ENCODE data around the gene CD4. TPM values are rescaled to one million over a fixed set of nuclear protein-coding genes. Genes with fewer than 3 reads are reported as not detected.

The CD4 gene
- total RNA-seq, 1 donor from 2014 or later, result 3.8 TPM

GRCh38 chr12:6824085-6824775, 34.9 kb downstream of the CD4 start:
- no peak for DNase-seq (ENCODE audit: low spot score)
- intact Hi-C loops (cut with DNase I), result no loop called here

- intact Hi-C loops (cut with DNase I), result loop anchor here (5.0 kb wide), 3 partner anchors 58 to 213 kb away; partner anchors contain the start of genes MLF2 and PTMS
Measured at GRCh38 chr12:6824901-6825381, 35.6 kb downstream of the CD4 start.

GRCh38 chr12:6825398-6826124, 36.2 kb downstream of the CD4 start:
- peak; percentile 93 for DNase-seq (ENCODE audit: low spot score)
- intact Hi-C loops (cut with DNase I), result loop anchor here (5.0 kb wide), 3 partner anchors 58 to 213 kb away; partner anchors contain the start of genes MLF2 and PTMS

More at GRCh38 chr12:6824901-6825381, 35.6 kb downstream of the CD4 start:
- no peak for DNase-seq (ENCODE audit: low spot score)

GRCh38 chr12:6826125-6826733, 36.9 kb downstream of the CD4 start:
- intact Hi-C loops (cut with DNase I), result loop anchor here (5.0 kb wide), 3 partner anchors 59 to 214 kb away; partner anchors contain the start of genes MLF2 and PTMS
- DNase-seq (ENCODE audit: low spot score), result no peak

- intact Hi-C loops (cut with DNase I), result loop anchor here (5.0 kb wide), 3 partner anchors 60 to 215 kb away; partner anchors contain the start of genes MLF2 and PTMS
- DNase-seq (ENCODE audit: low spot score), result no peak
Measured at GRCh38 chr12:6826734-6827436, 37.6 kb downstream of the CD4 start.

GRCh38 chr12:6827437-6827911, 38.1 kb downstream of the CD4 start:
- peak; percentile 90 for DNase-seq (ENCODE audit: low spot score)
- intact Hi-C loops (cut with DNase I), result loop anchor here (5.0 kb wide), 3 partner anchors 60 to 215 kb away; partner anchors contain the start of genes MLF2 and PTMS

- intact Hi-C loops (cut with DNase I), result loop anchor here (5.0 kb wide), 3 partner anchors 61 to 216 kb away; partner anchors contain the start of genes MLF2 and PTMS
- no peak for DNase-seq (ENCODE audit: low spot score)
Measured at GRCh38 chr12:6827982-6828780, 38.9 kb downstream of the CD4 start, which contains the start of gene P3H3. P3H3 (plus strand) TSS chr12:6828407; CDS start chr12:6828441, 34 bp downstream.

GRCh38 chr12:6828781-6829535, 39.6 kb downstream of the CD4 start:
- no peak for DNase-seq (ENCODE audit: low spot score)
- intact Hi-C loops (cut with DNase I), result loop anchor here (5.0 kb wide), 3 partner anchors 62 to 217 kb away; partner anchors contain the start of genes MLF2 and PTMS

- intact Hi-C loops (cut with DNase I), result loop anchor here (5.0 kb wide), 3 partner anchors 62 to 217 kb away; partner anchors contain the start of genes MLF2 and PTMS
- no peak for DNase-seq (ENCODE audit: low spot score)
Measured at GRCh38 chr12:6829536-6830220, 40.4 kb downstream of the CD4 start.

GRCh38 chr12:6830286-6830890, 41.1 kb downstream of the CD4 start:
- intact Hi-C loops (cut with DNase I), result no loop called here
- no peak for DNase-seq (ENCODE audit: low spot score)

GRCh38 chr12:6830999-6831398, 41.7 kb downstream of the CD4 start:
- intact Hi-C loops (cut with DNase I), result no loop called here
- DNase-seq (ENCODE audit: low spot score), result no peak

- intact Hi-C loops (cut with DNase I), result no loop called here
- DNase-seq (ENCODE audit: low spot score), result no peak
Measured at GRCh38 chr12:6831450-6831995, 42.2 kb downstream of the CD4 start.

GRCh38 chr12:6832125-6832524, 42.8 kb downstream of the CD4 start:
- intact Hi-C loops (cut with DNase I), result no loop called here
- no peak for DNase-seq (ENCODE audit: low spot score)

GRCh38 chr12:6833189-6833890, 44.0 kb downstream of the CD4 start:
- no peak for DNase-seq (ENCODE audit: low spot score)
- intact Hi-C loops (cut with DNase I), result no loop called here

GRCh38 chr12:6834254-6834653, 44.9 kb downstream of the CD4 start:
- intact Hi-C loops (cut with DNase I), result no loop called here
- DNase-seq (ENCODE audit: low spot score), result no peak

GRCh38 chr12:6834873-6835272, 45.5 kb downstream of the CD4 start:
- intact Hi-C loops (cut with DNase I), result no loop called here
- DNase-seq (ENCODE audit: low spot score), result no peak

All from cardiac septum (tissue), 1 donor.